Transverse colon (tissue), 4 donors: Measurements from ENCODE around the gene CCR8. TPM values are rescaled to one million over a fixed set of nuclear protein-coding genes. Genes with fewer than 3 reads are reported as not detected.

Experiments
- DNase-seq: peaks from one replicate; pipeline ENCODE4 v3.0.0-alpha.2; 2019
- H3K27ac ChIP-seq, 4 donors: fragments of 200-600 bp; sonication (generic); 2 replicates each; pipeline ENCODE4 v1.5.1; 2016 to 2018; ENCODE audit warnings: inconsistent platforms in 4 of 4
- H3K27me3 ChIP-seq: fragments of 200-600 bp; sonication (generic); 2 replicates; pipeline ENCODE4 v1.5.1; 2017; ENCODE audit warnings: inconsistent platforms
- H3K36me3 ChIP-seq, 4 donors: fragments of 200-600 bp; sonication (generic); 2 replicates each; pipeline ENCODE4 v1.5.1; 2017 to 2019; ENCODE audit warnings: inconsistent platforms in 4 of 4
- H3K4me1 ChIP-seq, 4 donors: fragments of 200-600 bp; sonication (generic); 2 replicates each; pipeline ENCODE4 v1.5.1; 2017 to 2020; ENCODE audit warnings: inconsistent platforms in 4 of 4
- H3K4me3 ChIP-seq, 4 donors: fragments of 200-600 bp; sonication (generic); 1 replicate in 1 of 4; 2 replicates in 3 of 4; pipeline versions ENCODE4 v1.5.1 to v1.6.1; 2017 to 2019; ENCODE audit warnings: inconsistent platforms in 4 of 4
- H3K9me3 ChIP-seq, 2 donors: fragments of 200-600 bp; sonication (generic); 2 replicates each; pipeline ENCODE4 v1.5.1; 2017 to 2019; ENCODE audit warnings: inconsistent platforms in 2 of 2
- CTCF ChIP-seq, 5 experiments: fragments of 200-600 bp in 3 of 5; fragments of 450-650 bp in 2 of 5; sonication (generic) in 3 of 5; IDR thresholded peaks; 1 replicate in 2 of 5; 2 replicates in 3 of 5; pipeline ENCODE4 v1.5.1; 2016 to 2017; ENCODE audit warnings: antibody characterized with exemption in 5 of 5, inconsistent platforms in 3 of 5, mild to moderate bottlenecking in 2 of 5, moderate library complexity in 1 of 5
- EP300 ChIP-seq: sonication (generic); formaldehyde crosslinking; IDR thresholded peaks from one replicate; pipeline ENCODE4 v1.6.1; 2017; ENCODE audit warnings: antibody characterized with exemption, low read depth
- POLR2A ChIP-seq: fragments of 450-650 bp; IDR thresholded peaks from one replicate; pipeline ENCODE4 v1.6.1; 2016; ENCODE audit warnings: antibody characterized with exemption, mild to moderate bottlenecking, moderate library complexity
- POLR2AphosphoS5 ChIP-seq, 3 donors: sonication (generic); formaldehyde crosslinking; IDR thresholded peaks; one replicate each; pipeline ENCODE4 v1.6.1; 2016; ENCODE audit warnings: antibody characterized with exemption in 3 of 3
- WGBS, 2 donors: methylation state at CpG; one replicate each; pipeline ENCODE4 v1.1.5; 2018; ENCODE audit warnings: low coverage in 1 of 2; 5-methylcytosine and 5-hydroxymethylcytosine counted together
- in situ Hi-C, 4 donors: fragments of 200-750 bp; cut with MboI; loops; one replicate each; pipeline versions ENCODE4 v1.15.0 to v1.15.1; 2017; ENCODE audit warnings: low sequenced_read_pairs in 3 of 4, low pct_ligation_motif_present in 1 of 4, low pct_unique_long_range_greater_than_20kb in 1 of 4
- intact Hi-C: fragments of 100-400 bp; cut with DNase I; formaldehyde crosslinking; loops from one replicate; pipeline ENCODE4 v1.15.1; 2023; ENCODE audit warnings: low total_unique reads
- total RNA-seq, 4 donors: library from RNA; depleted of rRNA; stranded (reverse); fragments of >200 nt; gene quantifications; one replicate each; pipeline ENCODE4 v1.1.0, GENCODE V29; 2016

Gene CCR8
- total RNA-seq, 4 donors from 2014 or later, result not detected

DNA sequence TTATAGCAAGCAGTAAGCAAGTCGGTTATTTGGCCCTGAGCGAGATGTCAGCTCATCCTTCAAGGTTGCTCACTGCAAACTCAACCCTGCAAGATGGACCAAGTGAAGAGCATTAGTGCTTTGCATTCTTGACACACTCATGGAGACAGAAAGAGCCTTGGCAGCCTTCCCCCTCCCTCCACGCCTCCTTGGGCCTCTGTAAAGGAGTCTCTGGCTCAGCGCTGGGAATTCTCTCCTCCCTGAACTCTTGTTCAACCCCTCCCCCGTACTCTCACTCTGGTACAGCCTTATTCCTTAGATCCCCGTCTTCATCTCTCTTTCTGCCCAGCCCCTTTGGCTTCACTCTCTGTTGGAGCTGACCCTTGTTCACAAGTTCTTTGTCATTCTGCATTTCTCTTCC lies 47.5 kb upstream of the CCR8 start:
- intact Hi-C loops, result no loop called here
- in situ Hi-C loops, result loop anchor here (5.0 to 25.0 kb wide), 3 partner anchors 80 to 157 kb away; partner anchors contain the start of gene XIRP1 (in 1 of the 4)
- Histone ChIP-seq H3K27me3 (no peaks in the 10 kb centered on the region), H3K27ac (no peak overlapping the region), H3K36me3 (no peaks in the 10 kb centered on the region), H3K9me3 (no peaks in the 10 kb centered on the region), H3K4me3 (no peak overlapping the region), H3K4me1 (no peaks in the 10 kb centered on the region)
- WGBS, 2 donors, result 80% methylated on average over 3 to 6 of the region's 6 CpGs
- no peak for DNase-seq
- TF ChIP-seq POLR2A, result no peak
- no peak for TF ChIP-seq POLR2AphosphoS5 (IDR thresholded peaks at IDR 0.05)
- no peak for TF ChIP-seq EP300
- TF ChIP-seq CTCF (IDR thresholded peaks at IDR 0.05), result no peak

DNA sequence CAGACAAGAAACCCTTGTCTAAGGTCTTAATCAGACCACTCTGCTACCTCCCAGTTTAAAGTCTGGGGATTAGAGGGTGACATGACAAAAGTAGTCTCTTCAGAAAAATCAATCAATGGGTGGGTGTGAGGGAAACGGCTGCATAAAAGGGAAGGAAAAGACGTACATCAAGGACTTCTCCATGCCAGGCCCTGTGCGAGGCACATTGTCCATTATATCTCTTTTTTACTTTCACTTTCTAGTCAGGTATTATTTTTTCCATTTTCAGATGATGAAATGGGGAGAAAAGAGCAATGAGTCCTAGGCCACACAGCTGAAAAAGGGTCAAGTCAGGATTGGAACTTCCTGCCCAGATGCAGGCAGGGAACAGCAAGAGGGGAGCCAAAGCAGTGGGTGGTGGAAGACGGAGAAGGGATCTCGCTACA lies 45.0 kb upstream of the CCR8 start:
- Histone ChIP-seq H3K4me3 (no peak overlapping the region), H3K9me3 (no peaks in the 10 kb centered on the region), H3K27me3 (no peaks in the 10 kb centered on the region), H3K36me3 (no peaks in the 10 kb centered on the region), H3K27ac (no peak overlapping the region), H3K4me1 (no peaks in the 10 kb centered on the region)
- DNase-seq, result no peak
- in situ Hi-C loops, result loop anchor here (5.0 to 25.0 kb wide), 3 partner anchors 82 to 160 kb away; partner anchors contain the start of gene XIRP1 (in 1 of the 4)
- intact Hi-C loops, result no loop called here
- TF ChIP-seq EP300 (no peak), CTCF (IDR thresholded peaks at IDR 0.05) (no peak), POLR2A (no peak), POLR2AphosphoS5 (IDR thresholded peaks at IDR 0.05) (no peak)
- 71 to 79% methylated on average over 5 of the region's 5 CpGs for WGBS, 2 donors

GRCh38 chr3:39285332-39285731 lies 44.2 kb upstream of the CCR8 start:
- intact Hi-C loops, result loop anchor here (5.0 kb wide), 1 partner anchor 93 kb away; the partner anchor contains the start of gene XIRP1
- Histone ChIP-seq H3K36me3 (no peaks in the 10 kb centered on the region), H3K4me1 (peaks cover 3 to 5% (median 4%) of the 10 kb centered on the region in 4 donors), H3K27ac (no peak overlapping the region), H3K9me3 (no peaks in the 10 kb centered on the region), H3K27me3 (no peaks in the 10 kb centered on the region), H3K4me3 (no peak overlapping the region)
- in situ Hi-C loops, result loop anchor here (5.0 to 25.0 kb wide), 4 partner anchors 93 to 161 kb away; partner anchors contain the start of gene XIRP1 (in 2 of the 4)
- DNase-seq, result no peak
- TF ChIP-seq POLR2AphosphoS5 (IDR thresholded peaks at IDR 0.05), result no peak
- no peak for TF ChIP-seq EP300
- no peak for TF ChIP-seq POLR2A
- TF ChIP-seq CTCF (IDR thresholded peaks at IDR 0.05), result no peak

GRCh38 chr3:39286771-39287170 lies 42.7 kb upstream of the CCR8 start:
- Histone ChIP-seq H3K36me3 (no peaks in the 10 kb centered on the region), H3K4me3 (no peak overlapping the region), H3K27ac (no peak overlapping the region), H3K4me1 (peaks cover 3 to 13% (median 10%) of the 10 kb centered on the region in 4 donors), H3K9me3 (no peaks in the 10 kb centered on the region), H3K27me3 (no peaks in the 10 kb centered on the region)
- WGBS, 2 donors, result 75 to 76% methylated on average over 3 of the region's 3 CpGs
- no peak for DNase-seq
- intact Hi-C loops (loop anchor here (5.0 kb wide), 1 partner anchor 94 kb away; the partner anchor contains the start of gene XIRP1), in situ Hi-C loops (loop anchor here (5.0 to 25.0 kb wide), 4 partner anchors 94 to 162 kb away; partner anchors contain the start of gene XIRP1 (in 2 of the 4))
- TF ChIP-seq POLR2AphosphoS5 (IDR thresholded peaks at IDR 0.05) (no peak), CTCF (IDR thresholded peaks at IDR 0.05) (no peak), EP300 (no peak), POLR2A (no peak)
